Stimulated activated CD8-positive, alpha-beta memory T cell treated with anti-CD3 and anti-CD28 coated beads, Interleukin-12 subunit alpha, Interleukin-12 subunit beta, amount 100 ng/mL, for 4 hours (primary cell): ENCODE measurements around the gene FKBP5.
A peak's percentile ranks its signal among the peaks of the same experiment; 100 is the strongest.
"Not testable (repeated sequence)": the region's sequence is repeated elsewhere in the genome, so short reads cannot be mapped to it uniquely, and the experiment has no call there.

Source experiments
- DNase-seq: peaks from one replicate; pipeline ENCODE4 v3.0.0-alpha.2; 2020; ENCODE audit warnings: low read depth

Gene FKBP5

DNA sequence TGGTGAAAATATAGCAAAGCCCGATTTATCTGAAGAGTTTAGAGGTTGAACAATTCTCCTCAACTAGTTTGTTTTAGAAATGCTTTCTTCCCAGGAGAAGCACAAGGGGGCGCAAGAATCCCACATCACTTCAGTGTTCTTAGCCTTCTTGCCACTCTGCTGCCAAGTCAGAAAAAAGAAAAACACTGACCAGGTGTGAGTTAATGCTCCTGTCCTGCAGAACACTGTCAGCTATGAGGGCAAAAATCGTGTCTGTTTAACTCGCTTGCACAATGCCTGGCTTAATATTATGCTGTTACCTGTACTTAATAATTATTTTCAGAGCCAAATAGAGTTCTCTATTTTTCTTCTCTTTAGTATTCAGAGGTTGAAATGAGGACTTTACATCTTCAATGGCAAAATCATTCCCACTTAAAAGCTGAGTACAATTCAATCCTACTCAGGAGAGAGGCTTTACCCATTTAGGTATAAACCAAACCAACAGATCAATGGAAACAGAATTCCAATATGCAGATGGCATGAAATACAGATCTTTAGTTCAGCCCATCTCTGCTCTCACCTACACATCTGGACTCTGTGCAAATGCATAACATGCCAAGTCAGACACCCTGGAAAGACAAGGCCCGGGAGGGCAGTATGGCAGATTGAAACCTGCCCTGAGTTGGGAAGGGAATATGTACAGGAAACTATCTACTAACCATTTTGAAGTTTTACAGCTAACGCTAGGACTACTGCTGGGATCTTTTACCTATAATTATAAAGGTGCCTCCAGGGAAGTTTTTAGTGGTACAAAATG is 104.6 kb downstream of the FKBP5 start:
- DNase-seq = peak; percentile 31

DNA sequence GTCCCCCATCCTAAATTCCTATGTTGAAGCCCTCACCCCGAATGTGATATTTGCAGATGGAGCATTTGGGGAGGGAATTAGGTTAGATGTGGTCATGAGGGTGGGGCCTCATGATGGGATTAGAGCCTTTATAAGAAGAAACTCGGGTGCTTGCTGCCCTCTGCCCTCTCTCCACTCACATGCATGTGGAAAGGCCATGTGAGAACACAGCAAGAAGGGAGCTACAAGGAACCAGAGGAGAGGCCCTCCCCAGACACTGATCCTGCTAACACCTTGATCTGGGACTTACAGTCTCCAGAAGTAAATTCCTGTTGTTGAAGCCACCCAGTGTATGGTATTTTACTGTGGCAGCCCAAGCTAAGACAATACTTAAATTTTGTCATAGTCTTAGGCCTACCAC is 106.4 kb downstream of the FKBP5 start:
- no peak for DNase-seq

DNA sequence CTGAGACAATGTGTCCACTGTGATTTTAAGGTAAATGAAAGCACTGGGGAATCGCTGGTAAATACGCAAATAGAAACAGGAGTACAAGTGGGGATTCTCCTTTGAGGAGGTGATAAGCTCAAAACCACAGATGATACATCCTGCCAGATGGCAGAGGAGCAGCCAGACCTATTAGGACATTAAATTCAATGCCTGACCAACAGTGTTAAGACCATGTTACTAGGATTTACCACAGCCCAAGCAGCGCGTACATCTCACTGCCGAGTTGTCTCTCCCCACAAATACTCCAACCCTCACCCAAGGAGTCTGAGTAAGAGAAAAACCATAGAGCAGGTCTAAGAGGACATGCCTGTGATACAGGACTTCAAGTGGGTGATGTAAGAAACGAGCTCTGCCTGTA is 107.1 kb downstream of the FKBP5 start:
- DNase-seq = no peak

DNA sequence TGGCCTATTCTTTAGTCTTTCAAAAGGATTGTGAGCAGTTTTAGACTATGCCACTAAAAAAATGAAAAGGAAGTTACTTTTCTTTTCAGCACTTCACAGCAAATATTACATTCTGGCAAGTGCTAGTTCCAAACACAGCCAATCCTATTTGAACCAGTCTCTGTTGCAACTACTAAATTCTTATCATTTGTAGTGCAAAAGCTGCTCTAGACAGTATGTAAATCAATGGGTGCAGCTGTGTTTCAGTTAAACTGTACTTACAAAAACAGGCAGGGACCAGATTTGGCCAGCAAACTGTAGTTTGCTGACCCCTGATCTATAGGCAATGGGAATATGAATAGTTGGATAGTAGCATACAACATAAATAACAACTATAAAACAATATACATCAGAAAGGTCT is 107.9 kb downstream of the FKBP5 start:
- no peak for DNase-seq

DNA sequence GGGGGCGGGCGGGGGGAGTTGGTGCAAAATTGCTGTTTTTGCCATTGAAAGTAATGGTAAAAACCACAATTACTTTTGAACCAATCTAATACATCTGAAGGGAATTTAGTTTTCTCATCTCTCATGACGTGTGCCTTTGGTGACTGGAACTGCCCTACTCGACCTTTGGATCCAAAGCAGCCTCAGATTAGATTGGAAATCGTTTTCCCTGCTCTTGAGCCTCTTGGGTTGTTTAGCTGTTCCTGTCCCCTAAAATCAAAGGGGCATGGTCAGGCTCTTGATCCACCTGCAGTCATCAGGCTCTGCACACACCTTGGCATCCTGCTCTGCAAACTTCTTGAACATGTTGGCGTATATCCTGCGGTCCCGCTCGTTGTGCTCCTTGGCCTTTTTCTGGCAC is 112.0 kb downstream of the FKBP5 start:
- DNase-seq = no peak

DNA sequence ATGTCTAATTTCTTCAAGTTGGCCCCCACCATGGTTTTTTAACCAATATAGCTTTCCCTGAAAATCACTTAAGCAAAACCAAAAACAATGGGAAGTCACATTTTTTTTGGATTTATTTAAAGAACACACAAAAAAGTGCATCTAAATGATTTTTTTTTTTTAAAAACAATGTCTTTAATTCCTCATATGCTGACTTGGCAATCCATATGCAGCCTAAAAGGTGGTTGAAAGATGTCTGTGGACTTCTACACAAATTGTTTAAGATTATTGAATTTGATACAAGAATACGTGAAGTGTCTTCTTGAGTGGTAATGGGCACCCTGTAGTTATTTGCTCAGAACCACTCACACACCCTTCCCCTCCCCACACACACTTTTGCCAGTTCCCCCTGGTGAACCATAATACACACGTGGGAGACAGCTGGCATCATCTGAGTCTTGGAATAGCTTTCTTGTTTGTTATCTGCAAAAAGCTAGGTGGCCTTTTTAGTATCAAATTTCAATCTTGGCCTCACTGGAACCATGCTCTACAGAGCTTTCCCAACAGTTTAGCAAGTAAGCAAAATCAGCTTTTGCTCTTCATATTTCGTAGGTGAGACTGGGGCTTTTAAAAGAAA is 115.1 kb downstream of the FKBP5 start:
- no peak for DNase-seq

DNA sequence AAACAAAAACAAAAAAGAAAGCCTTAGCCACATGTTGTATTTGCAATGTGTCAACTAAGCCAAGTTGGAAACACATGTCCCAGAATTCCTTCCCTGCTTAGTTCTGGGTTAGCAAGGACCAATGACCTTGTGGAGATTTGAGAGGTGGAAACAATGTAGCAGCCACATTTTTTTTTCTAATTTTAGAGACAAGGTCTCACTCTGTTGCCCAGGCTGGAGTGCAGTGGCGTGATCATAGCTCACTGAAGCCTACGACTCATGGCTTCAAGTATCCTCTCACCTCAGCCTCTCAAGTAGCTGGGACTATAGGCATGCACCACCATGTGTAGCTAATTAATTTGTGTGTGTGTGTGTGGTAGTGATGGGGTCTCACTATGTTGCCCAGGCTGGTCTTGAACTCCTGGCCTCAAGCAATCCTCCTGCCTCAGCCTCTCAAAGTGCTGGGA is 117.8 kb downstream of the FKBP5 start:
- DNase-seq = not testable (repeated sequence)

DNA sequence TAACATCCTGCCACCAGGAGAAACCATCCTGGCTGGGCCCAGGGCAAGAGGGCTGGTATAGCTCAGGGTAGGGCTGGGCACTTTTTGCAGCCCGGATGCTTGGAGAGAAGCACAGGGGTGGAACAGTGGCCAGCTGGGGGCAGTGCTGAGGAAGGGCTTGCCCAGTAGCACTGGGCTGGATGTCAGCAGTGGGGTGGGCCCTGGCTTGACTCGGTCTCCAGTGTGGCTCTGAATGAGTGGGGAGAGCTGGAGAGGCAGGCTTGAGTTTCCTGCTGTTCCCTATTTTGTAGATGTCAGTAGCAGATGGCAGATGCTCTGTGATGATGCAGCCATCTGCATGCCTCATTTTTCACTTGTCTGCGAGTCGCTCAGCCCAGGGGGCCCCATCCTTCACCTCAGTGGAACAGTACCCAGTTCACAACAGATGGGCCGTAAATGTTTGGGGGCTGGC is 119.7 kb downstream of the FKBP5 start:
- DNase-seq = no peak

DNA sequence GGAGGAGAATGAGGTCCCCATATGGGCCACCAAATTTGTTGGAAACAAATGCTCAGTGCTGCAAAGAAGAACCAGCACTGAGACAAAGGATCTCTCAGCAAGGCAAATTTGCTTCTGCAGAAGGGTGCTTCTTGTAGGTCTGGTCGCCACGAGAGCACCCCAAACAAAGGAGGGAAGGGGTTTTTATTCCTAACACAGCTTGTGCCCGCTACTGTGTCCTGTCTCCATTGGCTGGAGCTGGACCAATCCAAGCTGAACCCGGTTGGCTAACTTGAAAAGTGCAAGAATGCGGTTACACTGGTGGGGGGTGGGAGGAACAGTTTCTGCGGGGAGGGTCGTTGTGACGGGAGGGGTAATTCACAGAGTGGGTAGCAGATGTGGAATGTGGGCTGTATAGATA is 121.9 kb downstream of the FKBP5 start:
- DNase-seq = no peak

DNA sequence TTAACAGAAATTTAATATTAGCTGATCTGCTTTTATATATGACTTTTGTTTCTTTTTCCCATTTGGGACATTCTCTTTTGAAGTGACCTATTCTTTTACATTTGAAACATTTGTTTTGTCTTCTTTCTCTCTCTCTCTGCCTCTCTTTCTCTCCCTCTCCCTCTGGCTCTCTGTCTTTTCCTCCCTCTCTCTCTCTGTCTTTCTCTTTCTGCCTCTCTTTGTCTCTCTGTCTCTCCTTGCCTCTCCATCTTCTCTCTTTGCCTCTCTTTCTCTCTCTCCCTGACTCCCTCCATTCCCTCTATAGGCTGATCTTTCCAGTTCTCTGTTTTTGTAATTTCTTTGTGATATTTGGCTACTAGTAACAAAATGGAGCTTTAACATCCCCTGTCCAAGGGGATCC is 124.0 kb downstream of the FKBP5 start:
- DNase-seq = no peak

DNA sequence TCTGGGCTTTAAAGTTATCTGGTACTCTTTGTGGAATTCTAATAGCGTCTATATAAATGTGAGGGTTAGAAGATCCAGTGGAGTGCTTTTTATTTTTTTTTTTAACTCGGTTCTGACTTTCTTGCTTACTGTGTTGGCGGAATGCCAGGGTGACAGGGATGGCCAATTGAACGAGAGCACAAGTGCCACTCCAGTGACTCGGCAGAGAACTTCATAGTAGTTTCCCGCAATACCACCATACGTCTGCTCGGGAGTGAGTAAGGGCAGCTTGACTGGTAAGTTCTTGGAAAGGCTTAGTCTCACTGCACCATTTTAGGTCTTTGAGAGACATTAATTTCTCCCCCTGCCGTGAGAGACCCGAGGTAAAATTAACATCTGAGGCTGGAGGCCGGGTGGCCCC is 126.7 kb downstream of the FKBP5 start:
- DNase-seq = no peak

DNA sequence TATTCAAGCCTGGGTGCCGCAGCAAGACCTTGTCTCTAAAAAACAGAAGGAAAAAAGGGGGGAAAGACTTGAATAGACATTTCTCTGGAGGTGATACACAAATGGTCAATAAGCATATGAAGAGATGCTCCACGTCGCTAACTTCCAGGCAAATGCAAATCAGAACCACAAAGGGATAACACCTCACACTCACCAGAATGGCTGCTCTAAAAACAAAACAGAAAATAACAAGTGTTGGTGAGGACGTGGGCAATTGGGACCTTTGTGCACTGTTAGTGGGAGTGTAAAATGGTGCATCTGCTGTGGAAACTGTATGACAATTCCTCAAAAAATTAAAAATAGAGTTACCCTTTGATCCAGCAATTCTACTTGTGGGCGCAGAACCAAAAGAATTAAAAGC is 127.6 kb downstream of the FKBP5 start:
- no peak for DNase-seq

DNA sequence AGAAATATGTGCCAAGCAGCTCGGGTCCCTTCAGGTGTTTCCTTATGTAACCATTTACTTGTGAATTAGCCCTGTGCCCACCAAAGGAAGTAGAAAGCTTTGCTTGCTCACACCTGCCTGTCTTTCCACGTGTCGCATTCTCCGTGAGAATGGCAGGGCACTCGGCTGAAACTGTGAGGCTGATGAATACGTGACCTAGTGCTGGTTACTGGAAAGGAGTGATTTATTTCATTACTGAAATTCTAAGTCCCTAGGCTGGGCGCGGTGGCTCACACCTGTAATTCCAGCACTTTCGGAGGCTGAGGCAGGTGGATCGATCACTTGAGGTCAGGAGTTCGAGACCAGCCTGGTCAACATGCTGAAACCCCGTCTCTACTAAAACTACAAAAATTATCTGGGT is 130.1 kb downstream of the FKBP5 start:
- no peak for DNase-seq

DNA sequence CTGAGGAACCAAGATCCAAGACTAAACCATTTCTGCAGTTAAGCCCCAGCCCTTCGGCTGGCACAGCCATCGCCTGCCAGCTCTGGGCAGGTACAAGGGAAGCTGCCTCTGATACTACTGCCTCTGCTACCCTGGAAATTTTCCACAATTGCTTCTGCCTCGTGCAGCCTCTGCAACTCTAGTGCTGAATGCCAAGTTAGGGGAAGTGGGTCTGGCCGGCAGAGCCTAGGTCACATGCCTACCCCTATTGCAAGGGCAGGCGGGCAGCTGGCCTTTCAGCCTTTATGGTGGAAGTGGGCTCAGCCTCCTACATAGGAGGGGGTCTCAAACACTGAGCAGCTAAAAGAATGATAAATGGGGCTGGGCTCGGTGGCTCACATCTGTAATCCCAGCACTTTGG is 131.5 kb downstream of the FKBP5 start:
- DNase-seq = no peak

DNA sequence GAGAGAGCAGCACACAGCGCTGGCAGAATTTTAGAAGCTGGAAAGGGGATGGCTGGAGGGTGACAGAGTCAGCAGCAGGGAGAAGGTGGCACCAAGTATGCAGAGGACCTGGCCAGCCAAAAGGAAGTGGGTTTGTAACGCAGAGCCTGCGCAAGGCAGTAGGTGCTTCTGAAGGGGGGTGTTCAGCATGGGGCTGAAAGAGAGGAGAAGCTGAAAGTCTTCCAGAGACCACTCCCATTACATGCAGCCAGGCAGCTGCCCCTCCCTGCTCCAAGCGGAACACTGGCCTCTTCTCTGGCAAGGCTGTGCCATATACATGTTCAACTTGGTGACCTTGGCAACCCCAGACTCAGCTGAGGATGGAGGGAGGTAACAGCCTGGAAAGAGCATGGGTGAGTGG is 133.9 kb downstream of the FKBP5 start:
- no peak for DNase-seq

DNA sequence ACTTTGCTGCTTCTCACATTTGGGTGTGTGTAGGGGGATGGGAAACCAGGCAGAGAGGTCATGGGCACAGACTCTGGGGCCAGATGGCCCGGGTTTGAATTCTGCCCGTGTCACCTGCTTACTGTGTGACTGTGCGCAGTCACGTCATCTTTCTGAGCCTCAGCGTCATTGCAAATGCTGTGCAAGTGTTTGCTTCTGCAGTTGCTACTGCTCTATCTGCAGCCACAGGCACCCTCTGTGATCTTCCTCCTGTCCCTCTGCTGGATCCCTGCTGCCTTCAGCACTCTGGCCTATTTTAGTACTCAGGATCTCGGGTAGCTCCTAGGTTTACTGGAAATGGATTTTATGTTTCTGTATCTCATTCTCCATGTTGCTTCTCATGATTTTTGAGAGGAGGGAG is 135.4 kb downstream of the FKBP5 start:
- no peak for DNase-seq

DNA sequence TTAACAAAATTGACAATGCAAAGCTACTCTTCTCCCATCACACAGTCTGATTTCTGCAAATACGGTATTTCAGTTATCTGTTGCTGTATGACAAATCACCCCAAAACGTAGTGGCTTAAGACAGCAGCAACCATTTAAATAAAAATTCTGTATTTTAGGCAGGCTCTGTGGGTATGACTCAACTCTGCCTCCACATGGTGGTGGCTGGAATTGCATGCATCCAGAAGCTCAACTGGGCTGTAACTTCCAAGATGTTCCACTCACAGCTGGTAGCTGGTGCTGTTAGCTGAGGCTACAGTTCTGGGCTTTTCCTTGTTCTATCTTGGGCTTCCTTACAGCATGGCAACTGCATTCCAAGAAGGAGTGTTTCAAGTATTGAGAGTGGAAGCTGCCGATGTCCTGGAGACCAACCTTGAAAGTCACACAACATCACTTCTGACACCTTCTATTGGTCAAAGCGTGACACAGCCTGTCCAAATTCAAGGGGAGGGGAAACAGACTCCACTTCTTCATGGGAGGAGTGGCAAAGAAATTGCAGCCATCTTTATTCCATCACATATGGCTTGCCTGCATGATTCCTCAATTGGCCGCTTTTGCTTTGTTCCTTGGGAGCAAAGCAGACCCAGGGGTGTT is 136.3 kb downstream of the FKBP5 start:
- peak; percentile 22 for DNase-seq

DNA sequence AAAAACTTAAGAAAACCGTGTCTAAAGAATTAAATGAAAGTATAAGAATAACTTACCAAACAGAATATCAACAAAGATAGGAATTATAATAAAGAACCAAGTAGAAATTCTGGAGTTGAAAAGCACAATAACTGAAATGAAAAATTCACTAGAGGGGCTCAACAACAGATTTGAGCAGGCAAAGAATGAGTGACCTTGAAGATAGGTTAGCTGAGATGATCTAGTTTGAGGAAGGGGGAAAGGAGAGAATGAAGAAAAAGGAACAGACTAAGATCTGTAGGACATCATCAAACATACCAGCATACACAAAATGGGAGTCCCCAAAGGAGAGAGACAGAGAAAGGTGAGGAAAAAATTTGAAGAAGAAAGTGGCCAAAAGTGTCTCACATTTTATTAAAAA is 138.3 kb downstream of the FKBP5 start:
- DNase-seq = no peak

DNA sequence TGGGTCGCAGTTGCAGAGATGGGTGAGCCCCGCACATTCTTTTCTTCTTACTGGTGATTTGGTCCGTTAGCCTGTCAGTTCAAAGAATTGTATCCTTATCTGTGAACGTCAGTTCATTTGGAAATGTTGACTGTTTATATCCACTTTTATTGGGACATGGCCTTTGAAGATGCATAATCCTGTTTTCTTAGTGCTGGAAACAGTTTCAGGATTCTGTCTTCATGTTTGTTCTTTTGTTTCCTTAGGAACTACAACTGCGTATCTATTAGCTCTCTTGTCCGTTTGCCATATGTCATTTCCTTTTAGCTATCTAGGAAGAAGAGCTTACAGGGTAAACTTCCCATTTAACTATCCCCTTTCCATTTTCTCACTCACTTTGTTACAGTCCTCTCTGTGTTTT is 141.0 kb downstream of the FKBP5 start:
- no peak for DNase-seq

DNA sequence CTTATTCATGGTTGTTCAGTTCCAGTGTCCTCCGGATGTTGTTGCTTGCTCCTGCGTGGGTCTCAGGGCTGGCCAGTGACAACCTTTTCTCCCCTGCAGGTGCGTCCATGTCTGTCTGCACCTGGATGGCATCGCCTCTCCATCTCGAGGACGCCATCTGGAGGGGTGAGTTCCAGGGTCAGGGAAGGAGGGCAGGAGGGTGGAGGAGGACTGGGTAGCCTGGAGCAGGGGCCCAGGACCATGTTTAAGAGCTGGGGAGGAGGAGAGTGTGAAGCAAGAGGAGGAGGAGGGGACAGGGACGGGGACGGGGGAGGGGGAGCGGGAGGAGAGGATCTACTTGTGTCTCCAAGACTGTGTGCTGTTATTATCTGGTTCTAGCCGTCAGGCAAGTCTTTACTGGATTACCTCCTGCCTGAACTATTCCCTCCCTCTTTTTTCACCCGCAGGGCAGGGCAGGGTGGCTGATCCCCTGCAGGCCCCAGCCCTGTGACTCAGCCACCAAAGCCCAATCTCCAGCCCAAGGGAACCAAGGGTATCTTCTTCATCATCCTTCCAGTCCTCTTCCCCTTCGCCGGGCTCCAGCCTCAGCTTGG is 143.8 kb downstream of the FKBP5 start:
- no peak for DNase-seq

DNA sequence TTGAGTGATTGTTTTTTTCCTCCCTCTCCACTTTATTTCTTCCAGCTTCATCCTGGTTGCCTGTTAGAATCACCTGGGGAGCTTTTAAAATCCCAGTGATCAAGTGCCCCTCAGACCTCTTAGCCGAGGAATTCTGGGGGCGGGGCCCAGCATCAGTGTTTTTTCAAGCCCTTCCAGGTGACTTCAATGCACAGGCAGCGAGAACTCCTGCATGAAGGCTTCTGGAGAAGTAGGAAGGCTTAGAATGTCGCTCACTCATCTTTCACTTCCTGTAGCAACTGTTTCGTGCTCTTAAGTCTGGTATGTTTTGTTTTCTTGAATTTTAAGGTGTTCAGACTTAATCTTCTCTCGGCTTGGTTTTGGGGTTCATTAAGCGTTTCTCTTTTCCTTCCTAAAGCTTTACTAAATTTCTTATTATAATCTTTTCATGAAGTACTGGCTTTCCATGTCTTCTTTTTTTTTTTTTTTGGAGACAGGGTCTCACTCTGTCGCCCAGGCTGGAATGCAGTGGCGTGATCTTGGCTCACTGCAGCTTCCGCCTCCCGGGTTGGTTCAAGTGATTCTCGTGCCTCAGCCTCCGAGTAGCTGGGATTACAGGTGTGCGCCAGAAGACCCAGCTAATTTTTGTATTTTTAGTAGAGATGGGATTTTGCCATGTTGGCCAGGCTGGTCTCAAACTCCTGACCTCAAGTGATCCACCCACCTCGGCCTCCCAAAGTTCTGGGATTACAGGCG is 145.1 kb downstream of the FKBP5 start:
- DNase-seq = no peak

DNA sequence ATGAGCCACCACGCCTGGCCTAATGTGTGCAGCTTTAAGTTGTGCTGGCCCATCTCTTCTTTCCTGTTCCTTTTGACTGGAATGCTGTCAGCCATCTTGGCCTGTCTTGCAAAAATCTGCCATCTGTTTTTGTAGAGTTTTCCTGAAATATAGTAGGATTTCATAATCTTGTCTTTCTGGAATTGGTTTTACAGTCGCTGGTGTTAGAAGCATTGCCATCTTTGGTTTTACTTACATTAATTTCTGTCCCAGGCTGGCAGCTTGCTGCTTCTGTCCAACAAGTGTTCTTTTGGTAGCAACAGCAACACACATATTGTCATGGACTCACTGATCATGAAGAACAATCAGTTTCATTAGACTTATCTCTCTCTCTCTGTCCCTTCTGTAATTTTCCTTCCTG is 146.9 kb downstream of the FKBP5 start:
- no peak for DNase-seq
